ENCODE measurements around the gene DCC. TPM values are rescaled to one million over a fixed set of nuclear protein-coding genes. Genes with fewer than 3 reads are reported as not detected.
A peak's percentile ranks its signal among the peaks of the same experiment; 100 is the strongest.

The DCC gene
- total RNA-seq, 1 experiment from 2014 or later, result not detected

- Histone ChIP-seq H3K36me3 (ENCODE audit: low read depth, low read length) (no peaks in the 10 kb centered on the region), H3K4me1 (ENCODE audit: insufficient read depth, low read length) (no peaks in the 10 kb centered on the region), H3K9me3 (ENCODE audit: low read length) (no peaks in the 10 kb centered on the region), H3K27me3 (ENCODE audit: low read length) (no peaks in the 10 kb centered on the region), H3K27ac (ENCODE audit: low read length) (no peak overlapping the region), H3K79me2 (ENCODE audit: low read length) (no peaks in the 10 kb centered on the region), H3K4me2 (ENCODE audit: low read length) (no peak overlapping the region), H2AFZ (ENCODE audit: low read length) (no peak overlapping the region), H3K9me2 (replicated peaks; ENCODE audit: low read length) (no peaks in the 10 kb centered on the region), H3K4me3 (ENCODE audit: low read length) (no peak overlapping the region), H4K20me1 (ENCODE audit: low read length) (no peaks in the 10 kb centered on the region), H3F3A (ENCODE audit: low read length, unreplicated experiment) (no peaks in the 10 kb centered on the region), H3K9ac (ENCODE audit: low read length) (no peak overlapping the region)
- POLR2A ChIA-PET (ENCODE audit: unreplicated experiment), result no interaction called here
- no peak for DNase-seq
- BruUV-seq (replicated peaks), result no TSS peak
- CTCF ChIA-PET, result no interaction called here
- intact Hi-C loops (cut with micrococcal nuclease), result no loop called here
- TF ChIP-seq EZH2phosphoT487 (IDR thresholded peaks at IDR 0.05; ENCODE audit: borderline replicate concordance, low read length) (no peak), EZH2 (IDR thresholded peaks at IDR 0.05; ENCODE audit: low read length, unreplicated experiment) (no peak)
- TF ChIP-seq, protein P1, sequence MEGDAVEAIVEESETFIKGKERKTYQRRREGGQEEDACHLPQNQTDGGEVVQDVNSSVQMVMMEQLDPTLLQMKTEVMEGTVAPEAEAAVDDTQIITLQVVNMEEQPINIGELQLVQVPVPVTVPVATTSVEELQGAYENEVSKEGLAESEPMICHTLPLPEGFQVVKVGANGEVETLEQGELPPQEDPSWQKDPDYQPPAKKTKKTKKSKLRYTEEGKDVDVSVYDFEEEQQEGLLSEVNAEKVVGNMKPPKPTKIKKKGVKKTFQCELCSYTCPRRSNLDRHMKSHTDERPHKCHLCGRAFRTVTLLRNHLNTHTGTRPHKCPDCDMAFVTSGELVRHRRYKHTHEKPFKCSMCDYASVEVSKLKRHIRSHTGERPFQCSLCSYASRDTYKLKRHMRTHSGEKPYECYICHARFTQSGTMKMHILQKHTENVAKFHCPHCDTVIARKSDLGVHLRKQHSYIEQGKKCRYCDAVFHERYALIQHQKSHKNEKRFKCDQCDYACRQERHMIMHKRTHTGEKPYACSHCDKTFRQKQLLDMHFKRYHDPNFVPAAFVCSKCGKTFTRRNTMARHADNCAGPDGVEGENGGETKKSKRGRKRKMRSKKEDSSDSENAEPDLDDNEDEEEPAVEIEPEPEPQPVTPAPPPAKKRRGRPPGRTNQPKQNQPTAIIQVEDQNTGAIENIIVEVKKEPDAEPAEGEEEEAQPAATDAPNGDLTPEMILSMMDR (conservative IDR thresholded peaks at IDR 0.05; ENCODE audit: low read depth, low read length), result no peak
- ATAC-seq, result no peak
Measured at GRCh38 chr18:53135654-53136053, 795.7 kb downstream of the DCC start.

GRCh38 chr18:53139746-53140500 is 799.9 kb downstream of the DCC start:
- H3K9me2 ChIP-seq (replicated peaks; ENCODE audit: low read length), result no peaks in the 10 kb centered on the region
- H3K27me3 ChIP-seq (ENCODE audit: low read length), result no peaks in the 10 kb centered on the region; the same call in 1 of the 2 replicates
- DNase-seq, result no peak
- H3K4me1 ChIP-seq (ENCODE audit: insufficient read depth, low read length), result no peaks in the 10 kb centered on the region
- no peak overlapping the region for H2AFZ ChIP-seq (ENCODE audit: low read length)
- no peaks in the 10 kb centered on the region for H3K79me2 ChIP-seq (ENCODE audit: low read length)
- no peak overlapping the region for H3K27ac ChIP-seq (ENCODE audit: low read length)
- no peak for TF ChIP-seq EZH2 (IDR thresholded peaks at IDR 0.05; ENCODE audit: low read length, unreplicated experiment)
- TF ChIP-seq, protein P1 (conservative IDR thresholded peaks at IDR 0.05; ENCODE audit: low read depth, low read length), result no peak
- TF ChIP-seq EZH2phosphoT487 (IDR thresholded peaks at IDR 0.05; ENCODE audit: borderline replicate concordance, low read length), result no peak
- ChIA-PET POLR2A (ENCODE audit: unreplicated experiment) (no interaction called here), CTCF (no interaction called here)
- no peak overlapping the region for H3K4me3 ChIP-seq (ENCODE audit: low read length)
- no peak for ATAC-seq
- no peak overlapping the region for H3K9ac ChIP-seq (ENCODE audit: low read length)
- intact Hi-C loops (cut with micrococcal nuclease), result no loop called here
- no TSS peak for BruUV-seq (replicated peaks)
- no peak overlapping the region for H3K4me2 ChIP-seq (ENCODE audit: low read length)
- H4K20me1 ChIP-seq (ENCODE audit: low read length), result no peaks in the 10 kb centered on the region
- H3K36me3 ChIP-seq (ENCODE audit: low read depth, low read length), result no peaks in the 10 kb centered on the region
- H3F3A ChIP-seq (ENCODE audit: low read length, unreplicated experiment), result no peaks in the 10 kb centered on the region
- no peaks in the 10 kb centered on the region for H3K9me3 ChIP-seq (ENCODE audit: low read length)

- POLR2A ChIA-PET (ENCODE audit: unreplicated experiment), result no interaction called here
- no TSS peak for BruUV-seq (replicated peaks)
Measured at GRCh38 chr18:53142005-53142404, 802.0 kb downstream of the DCC start.

More at GRCh38 chr18:53142005-53142404, 802.0 kb downstream of the DCC start:
- Histone ChIP-seq H3K79me2 (ENCODE audit: low read length) (no peaks in the 10 kb centered on the region), H3K9me2 (replicated peaks; ENCODE audit: low read length) (no peaks in the 10 kb centered on the region), H3K27ac (ENCODE audit: low read length) (no peak overlapping the region), H3K4me3 (ENCODE audit: low read length) (no peak overlapping the region), H2AFZ (ENCODE audit: low read length) (no peak overlapping the region), H3K4me1 (ENCODE audit: insufficient read depth, low read length) (no peaks in the 10 kb centered on the region), H3K27me3 (ENCODE audit: low read length) (no peaks in the 10 kb centered on the region; the same call in 1 of the 2 replicates), H3K4me2 (ENCODE audit: low read length) (no peak overlapping the region), H4K20me1 (ENCODE audit: low read length) (no peaks in the 10 kb centered on the region), H3K9ac (ENCODE audit: low read length) (no peak overlapping the region), H3K36me3 (ENCODE audit: low read depth, low read length) (no peaks in the 10 kb centered on the region), H3F3A (ENCODE audit: low read length, unreplicated experiment) (no peaks in the 10 kb centered on the region), H3K9me3 (ENCODE audit: low read length) (no peaks in the 10 kb centered on the region)
- TF ChIP-seq EZH2phosphoT487 (IDR thresholded peaks at IDR 0.05; ENCODE audit: borderline replicate concordance, low read length) (no peak), EZH2 (IDR thresholded peaks at IDR 0.05; ENCODE audit: low read length, unreplicated experiment) (no peak)
- TF ChIP-seq, protein P1 (conservative IDR thresholded peaks at IDR 0.05; ENCODE audit: low read depth, low read length), result no peak
- intact Hi-C loops (cut with micrococcal nuclease), result no loop called here
- DNase-seq (peak; percentile 2), ATAC-seq (no peak)
- CTCF ChIA-PET, result no interaction called here

Data from PC-3 (cell line).